ENCODE results near the gene WNT16. TPM values are rescaled to one million over a fixed set of nuclear protein-coding genes. Genes with fewer than 3 reads are reported as not detected.
"Not testable (repeated sequence)": the region's sequence is repeated elsewhere in the genome, so short reads cannot be mapped to it uniquely, and the experiment has no call there.

The WNT16 gene
- total RNA-seq, 1 donor from 2014 or later, result not detected

DNA sequence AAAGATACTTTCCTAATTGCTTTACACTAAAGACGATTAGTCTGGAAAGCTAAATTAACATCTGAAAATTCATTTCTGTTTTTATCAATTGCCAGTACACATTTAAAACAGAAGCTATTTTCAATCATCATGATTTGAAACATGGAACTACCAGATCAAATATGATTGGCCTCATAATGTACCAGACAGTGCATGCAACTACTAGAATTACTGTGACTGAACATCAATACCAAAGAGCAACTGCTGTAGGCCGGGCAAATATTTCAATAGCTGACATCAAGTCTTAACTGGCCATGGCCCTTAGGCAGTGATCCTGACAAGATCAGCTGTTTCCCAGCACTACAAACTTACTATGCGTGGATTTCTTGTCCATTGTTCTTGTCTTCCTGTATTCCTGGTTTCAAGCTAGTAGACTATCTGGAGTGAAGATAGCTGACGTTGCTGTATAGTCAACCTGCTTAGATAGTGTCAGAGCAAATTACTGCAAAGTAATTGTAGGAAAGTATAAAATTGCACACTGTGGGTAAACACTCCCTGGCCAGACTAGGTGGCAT, 21.7 kb upstream of the WNT16 start:
- no peaks in the 10 kb centered on the region for H3K36me3 ChIP-seq
- no peak for DNase-seq
- H3K27ac ChIP-seq (replicated peaks), result no peak overlapping the region
- H3K4me3 ChIP-seq, result no peak overlapping the region
- peaks cover 5% of the 10 kb centered on the region for H3K9me3 ChIP-seq (replicated peaks)
- TF ChIP-seq, protein P1, sequence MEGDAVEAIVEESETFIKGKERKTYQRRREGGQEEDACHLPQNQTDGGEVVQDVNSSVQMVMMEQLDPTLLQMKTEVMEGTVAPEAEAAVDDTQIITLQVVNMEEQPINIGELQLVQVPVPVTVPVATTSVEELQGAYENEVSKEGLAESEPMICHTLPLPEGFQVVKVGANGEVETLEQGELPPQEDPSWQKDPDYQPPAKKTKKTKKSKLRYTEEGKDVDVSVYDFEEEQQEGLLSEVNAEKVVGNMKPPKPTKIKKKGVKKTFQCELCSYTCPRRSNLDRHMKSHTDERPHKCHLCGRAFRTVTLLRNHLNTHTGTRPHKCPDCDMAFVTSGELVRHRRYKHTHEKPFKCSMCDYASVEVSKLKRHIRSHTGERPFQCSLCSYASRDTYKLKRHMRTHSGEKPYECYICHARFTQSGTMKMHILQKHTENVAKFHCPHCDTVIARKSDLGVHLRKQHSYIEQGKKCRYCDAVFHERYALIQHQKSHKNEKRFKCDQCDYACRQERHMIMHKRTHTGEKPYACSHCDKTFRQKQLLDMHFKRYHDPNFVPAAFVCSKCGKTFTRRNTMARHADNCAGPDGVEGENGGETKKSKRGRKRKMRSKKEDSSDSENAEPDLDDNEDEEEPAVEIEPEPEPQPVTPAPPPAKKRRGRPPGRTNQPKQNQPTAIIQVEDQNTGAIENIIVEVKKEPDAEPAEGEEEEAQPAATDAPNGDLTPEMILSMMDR (IDR thresholded peaks at IDR 0.05; ENCODE audit: borderline replicate concordance), result no peak
- no peaks in the 10 kb centered on the region for H3K4me1 ChIP-seq
- intact Hi-C loops (cut with micrococcal nuclease), result no loop called here
- H3K27me3 ChIP-seq (ENCODE audit: low read depth), result no peaks in the 10 kb centered on the region

DNA sequence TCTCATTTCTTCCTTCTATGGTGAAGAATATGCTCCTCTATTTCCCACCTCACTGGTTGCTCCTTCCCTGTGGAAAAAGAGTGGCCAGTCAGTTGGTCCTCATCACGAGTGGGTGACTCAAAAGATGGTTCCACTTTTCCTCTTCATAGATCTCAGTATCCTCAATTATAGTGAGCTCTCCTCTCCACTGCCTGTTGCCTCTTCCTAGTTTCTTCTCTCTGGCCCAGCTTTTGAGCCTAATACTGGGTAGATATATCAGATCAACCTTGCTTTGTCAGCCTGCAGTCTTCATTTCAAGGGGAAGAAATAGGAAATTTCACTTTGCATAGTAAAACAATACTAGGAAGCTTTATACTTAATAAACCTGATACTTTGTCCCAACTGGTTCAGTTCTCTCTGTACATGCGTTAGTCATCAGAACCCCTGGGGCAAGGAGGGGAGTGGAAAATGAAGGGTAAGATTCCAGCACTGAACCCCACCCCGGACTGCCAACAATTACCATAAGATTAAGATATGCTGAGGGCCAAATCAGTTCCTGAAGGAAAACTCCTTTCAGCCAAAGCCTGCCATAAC, 15.5 kb upstream of the WNT16 start:
- Histone ChIP-seq H3K9me3 (replicated peaks) (peaks cover 5% of the 10 kb centered on the region), H3K4me1 (no peaks in the 10 kb centered on the region), H3K27me3 (ENCODE audit: low read depth) (no peaks in the 10 kb centered on the region), H3K36me3 (no peaks in the 10 kb centered on the region), H3K27ac (replicated peaks) (no peak overlapping the region), H3K4me3 (no peak overlapping the region)
- TF ChIP-seq, protein P1 (IDR thresholded peaks at IDR 0.05; ENCODE audit: borderline replicate concordance), result no peak
- intact Hi-C loops (cut with micrococcal nuclease), result no loop called here
- DNase-seq, result no peak

- no peak for DNase-seq
- Histone ChIP-seq H3K27me3 (ENCODE audit: low read depth) (no peaks in the 10 kb centered on the region), H3K4me1 (no peaks in the 10 kb centered on the region), H3K36me3 (no peaks in the 10 kb centered on the region), H3K9me3 (replicated peaks) (peaks cover 5% of the 10 kb centered on the region), H3K27ac (replicated peaks) (no peak overlapping the region), H3K4me3 (no peak overlapping the region)
- intact Hi-C loops (cut with micrococcal nuclease), result no loop called here
- TF ChIP-seq, protein P1 (IDR thresholded peaks at IDR 0.05; ENCODE audit: borderline replicate concordance), result no peak
These were observed 14.8 kb upstream of the WNT16 start for GRCh38 chr7:121313793-121314676.

- intact Hi-C loops (cut with micrococcal nuclease); H3K4me1 ChIP-seq; DNase-seq; H3K9me3 ChIP-seq (replicated peaks); H3K27me3 ChIP-seq (ENCODE audit: low read depth); H3K36me3 ChIP-seq; H3K4me3 ChIP-seq; H3K27ac ChIP-seq (replicated peaks): not testable (repeated sequence)
These were observed 13.6 kb upstream of the WNT16 start for GRCh38 chr7:121315170-121315569.

- Histone ChIP-seq H3K27ac (replicated peaks) (no peak overlapping the region), H3K27me3 (ENCODE audit: low read depth) (peaks cover 45% of the 10 kb centered on the region), H3K9me3 (replicated peaks) (no peaks in the 10 kb centered on the region), H3K36me3 (no peaks in the 10 kb centered on the region), H3K4me1 (no peaks in the 10 kb centered on the region), H3K4me3 (no peak overlapping the region)
- no peak for DNase-seq
- intact Hi-C loops (cut with micrococcal nuclease), result no loop called here
- TF ChIP-seq, protein P1 (IDR thresholded peaks at IDR 0.05; ENCODE audit: borderline replicate concordance), result no peak
These were observed 6.3 kb upstream of the WNT16 start for GRCh38 chr7:121322460-121322859.
